Neural cell (in vitro differentiated cells): Measurements from ENCODE around the gene RAI14. TPM values are rescaled to one million over a fixed set of nuclear protein-coding genes. Genes with fewer than 3 reads are reported as not detected.

ENCODE experiments used
- H2AFZ ChIP-seq: fragments of 200-600, 300-800 bp; sonication (generic), shearing (Covaris generic); 2 replicates; pipeline ENCODE4 v1.6.0; 2014; ENCODE audit warnings: low read depth, mild to moderate bottlenecking, antibody characterized with exemption, low read length, moderate library complexity
- H3F3A ChIP-seq: fragments of 200-600 bp; shearing (Covaris generic); 2 replicates; pipeline ENCODE4 v1.6.1; 2016; ENCODE audit warnings: mild to moderate bottlenecking, moderate library complexity, mixed read lengths, antibody characterized with exemption, low read length; ENCODE audit not compliant: insufficient read depth, poor library complexity, severe bottlenecking
- H3K27ac ChIP-seq: fragments of 200-600, 300-800 bp; sonication (generic), shearing (Covaris generic); 2 replicates; pipeline ENCODE4 v1.5.1; 2014; ENCODE audit warnings: mild to moderate bottlenecking, low read length, moderate library complexity
- H3K27me3 ChIP-seq: fragments of 300-800, 200-600 bp; sonication (generic), shearing (Covaris generic); 2 replicates; pipeline ENCODE4 v1.6.0; 2014; ENCODE audit warnings: mild to moderate bottlenecking, low read depth, low read length, moderate library complexity; ENCODE audit not compliant: insufficient read depth
- H3K36me3 ChIP-seq: fragments of 300-800, 200-600 bp; sonication (generic), shearing (Covaris generic); 2 replicates; pipeline ENCODE4 v1.5.1; 2014; ENCODE audit warnings: mild to moderate bottlenecking, antibody characterized with exemption, low read length, moderate library complexity; ENCODE audit not compliant: insufficient read depth
- H3K4me2 ChIP-seq: fragments of 300-800, 200-600 bp; sonication (generic), shearing (Covaris generic); 2 replicates; pipeline ENCODE4 v1.6.0; 2014; ENCODE audit warnings: mild to moderate bottlenecking, low read length
- H3K4me3 ChIP-seq: fragments of 300-800, 200-600 bp; sonication (generic), shearing (Covaris generic); 2 replicates; pipeline ENCODE4 v1.5.1; 2014; ENCODE audit warnings: mild to moderate bottlenecking, low read length, moderate library complexity
- H3K79me2 ChIP-seq: fragments of 200-600 bp; shearing (Covaris generic); replicated peaks from 2 replicates; pipeline ENCODE4 v1.6.0; 2014; ENCODE audit warnings: mild to moderate bottlenecking, low read length, moderate library complexity; ENCODE audit not compliant: insufficient read depth
- H3K9ac ChIP-seq: fragments of 300-800, 200-600 bp; sonication (generic), shearing (Covaris generic); 2 replicates; pipeline ENCODE4 v1.6.1; 2016; ENCODE audit warnings: mild to moderate bottlenecking, low read length, mixed read lengths
- H3K9me2 ChIP-seq: fragments of 200-600 bp; shearing (Covaris generic); 2 replicates; pipeline ENCODE4 v1.6.1; 2016; ENCODE audit warnings: mild to moderate bottlenecking, low read length, mixed read lengths; ENCODE audit not compliant: insufficient read depth
- H3K9me3 ChIP-seq: fragments of 200-600, 300-800 bp; sonication (generic), shearing (Covaris generic); 2 replicates; pipeline ENCODE4 v1.6.1; 2016; ENCODE audit warnings: mild to moderate bottlenecking, mixed run types, low read length, moderate library complexity, mixed read lengths
- H4K20me1 ChIP-seq: fragments of 200-600 bp; shearing (Covaris generic); 2 replicates; pipeline ENCODE4 v1.6.1; 2016; ENCODE audit warnings: mild to moderate bottlenecking, mixed run types; ENCODE audit not compliant: insufficient read depth
- EP300 ChIP-seq: fragments of 450-650 bp; conservative IDR thresholded peaks from 2 replicates; pipeline ENCODE4 v1.6.1; 2014; ENCODE audit warnings: antibody characterized with exemption, mild to moderate bottlenecking, moderate library complexity; ENCODE audit not compliant: poor library complexity, severe bottlenecking
- EZH2 ChIP-seq: fragments of 200-600, 300-800 bp; shearing (Covaris generic), sonication (generic); IDR thresholded peaks from 2 replicates; pipeline ENCODE4 v1.6.1; 2014; ENCODE audit warnings: antibody characterized with exemption, low read length, borderline replicate concordance, mild to moderate bottlenecking; ENCODE audit not compliant: insufficient read depth, poor library complexity, severe bottlenecking
- MXI1 ChIP-seq: fragments of 450-650 bp; conservative IDR thresholded peaks from 2 replicates; pipeline ENCODE4 v1.6.1; 2014; ENCODE audit warnings: antibody characterized with exemption, mild to moderate bottlenecking; ENCODE audit not compliant: poor library complexity, severe bottlenecking
- POLR2AphosphoS5 ChIP-seq: IDR thresholded peaks from 2 replicates; pipeline ENCODE4 v1.6.1; 2012
- RAD21 ChIP-seq: fragments of 450-650 bp; conservative IDR thresholded peaks from 2 replicates; pipeline ENCODE4 v1.6.1; 2014; ENCODE audit warnings: antibody characterized with exemption, mild to moderate bottlenecking, moderate library complexity
- SMC3 ChIP-seq: fragments of 450-650 bp; conservative IDR thresholded peaks from 2 replicates; pipeline ENCODE4 v1.6.1; 2014; ENCODE audit warnings: antibody characterized with exemption, mild to moderate bottlenecking, moderate library complexity; ENCODE audit not compliant: poor library complexity
- TAF1 ChIP-seq: IDR thresholded peaks from 2 replicates; pipeline ENCODE4 v1.6.1; 2012; ENCODE audit warnings: low read depth
- polyA plus RNA-seq: library from polyadenylated mRNA; depleted of rRNA; stranded (reverse); fragments of >200 nt; gene quantifications from 2 replicates; pipeline ENCODE4 v1.2.3, GENCODE V29; 2014
- TF ChIP-seq, protein P1 (sequence below): IDR thresholded peaks from 2 replicates; pipeline ENCODE4 v1.6.1; 2012; ENCODE audit warnings: borderline replicate concordance
- TF ChIP-seq, protein P2 (sequence below): fragments of 450-650 bp; IDR thresholded peaks from 2 replicates; pipeline ENCODE4 v1.5.1; 2014; ENCODE audit warnings: antibody characterized with exemption, mild to moderate bottlenecking, moderate library complexity; ENCODE audit not compliant: poor library complexity, severe bottlenecking

RAI14 gene
- polyA plus RNA-seq, 1 donor from 2014 or later = 7.8 TPM

DNA sequence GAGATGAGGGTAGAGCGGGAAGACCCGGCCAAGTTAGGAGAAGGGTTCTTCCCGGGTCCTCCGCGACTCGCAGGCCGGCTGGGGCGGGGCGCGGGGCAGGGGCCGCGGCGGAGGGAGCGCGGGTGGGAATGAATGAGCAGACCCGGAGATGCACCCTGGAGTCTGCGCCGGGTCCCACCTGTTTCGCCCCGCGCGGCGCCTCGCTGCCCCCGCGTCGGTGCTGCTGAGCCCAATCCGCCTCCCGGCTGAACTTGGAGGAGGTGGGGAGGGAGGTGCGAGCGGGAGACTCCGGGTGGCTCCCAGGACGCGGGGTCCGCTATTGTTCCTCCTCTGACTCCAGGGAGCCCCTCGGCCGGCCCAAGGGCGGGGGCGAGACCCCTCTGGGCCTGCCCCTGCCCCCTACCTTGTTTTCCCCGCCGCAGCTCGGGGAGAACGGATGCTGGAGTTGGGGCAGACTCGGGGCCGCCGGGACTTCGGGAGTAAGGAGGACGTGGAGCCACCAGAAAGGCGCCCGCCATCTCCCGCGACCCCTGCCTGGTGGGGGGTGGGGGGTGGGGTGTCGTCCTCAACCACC is 659 bp downstream of the RAI14 start:
- no peaks in the 10 kb centered on the region for H3K36me3 ChIP-seq
- peak overlapping the region; percentile 71 for H3K9ac ChIP-seq
- no peaks in the 10 kb centered on the region for H4K20me1 ChIP-seq
- H3K9me3 ChIP-seq = no peaks in the 10 kb centered on the region
- peak; percentile 70 for TF ChIP-seq TAF1
- no peak for TF ChIP-seq EZH2
- peaks cover 13% of the 10 kb centered on the region for H3F3A ChIP-seq
- no peaks in the 10 kb centered on the region for H3K27me3 ChIP-seq
- peak overlapping the region; percentile 91 for H3K4me3 ChIP-seq
- peaks cover 30% of the 10 kb centered on the region for H3K79me2 ChIP-seq
- H3K9me2 ChIP-seq = no peaks in the 10 kb centered on the region
- peak overlapping the region; percentile 64 for H3K4me2 ChIP-seq
- peak overlapping the region; percentile 57 for H2AFZ ChIP-seq
- H3K27ac ChIP-seq = no peak overlapping the region

DNA sequence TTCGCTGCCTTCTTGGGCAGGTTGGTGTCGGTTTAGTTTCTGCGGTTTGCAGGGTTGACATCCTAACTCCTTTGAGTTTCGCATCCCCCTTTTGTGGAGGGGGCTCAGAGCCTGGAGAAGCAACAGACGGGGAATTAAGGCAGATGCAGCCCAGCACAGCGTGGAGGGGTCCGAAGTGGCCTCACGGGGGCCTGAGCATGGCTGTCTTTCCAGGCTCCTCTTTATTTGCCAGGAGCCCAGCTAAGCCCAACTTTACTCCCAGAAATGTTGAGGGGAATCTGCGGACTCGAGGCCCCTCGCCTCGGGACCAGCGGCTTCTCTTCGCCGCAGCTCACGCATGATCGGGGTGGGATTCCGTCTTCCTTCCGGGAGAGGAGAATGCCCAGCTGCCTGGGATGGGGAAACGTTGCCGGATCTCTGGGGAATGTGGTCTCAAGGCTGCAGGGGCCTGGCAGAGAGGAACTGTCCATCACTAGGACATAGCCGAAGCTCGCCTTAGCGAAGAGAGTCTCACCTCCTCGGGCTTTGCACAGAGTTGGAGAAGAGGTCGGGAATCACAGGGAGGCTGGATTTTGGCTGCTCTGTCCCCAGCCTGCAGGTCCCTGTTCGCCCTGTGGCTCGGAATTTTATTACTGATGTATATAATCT is 1.3 kb downstream of the RAI14 start:
- H2AFZ ChIP-seq = peak overlapping the region; percentile 47

DNA sequence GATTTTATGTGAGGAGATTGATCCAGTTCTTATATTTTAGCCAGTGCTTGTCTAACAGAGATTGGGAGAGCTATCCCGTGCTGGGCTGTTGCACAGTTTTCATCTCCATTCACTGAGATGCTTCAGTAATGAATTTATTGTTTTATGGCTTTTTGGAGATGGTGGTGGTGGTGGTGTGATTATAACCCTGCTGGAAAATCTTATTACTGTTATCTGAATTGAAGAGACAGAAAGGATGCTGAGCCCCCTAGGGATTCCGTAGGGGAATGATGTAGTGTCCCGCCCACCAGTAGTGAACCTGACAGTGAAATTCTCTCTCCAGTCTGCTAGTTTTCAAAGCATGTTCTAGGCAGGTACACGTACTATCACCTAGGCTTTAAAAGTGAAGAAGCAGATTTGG is 1.9 kb downstream of the RAI14 start:
- TF ChIP-seq SMC3 (no peak), EZH2 (no peak), MXI1 (no peak), EP300 (no peak), TAF1 (no peak), RAD21 (no peak), POLR2AphosphoS5 (no peak)
- TF ChIP-seq, protein P1, sequence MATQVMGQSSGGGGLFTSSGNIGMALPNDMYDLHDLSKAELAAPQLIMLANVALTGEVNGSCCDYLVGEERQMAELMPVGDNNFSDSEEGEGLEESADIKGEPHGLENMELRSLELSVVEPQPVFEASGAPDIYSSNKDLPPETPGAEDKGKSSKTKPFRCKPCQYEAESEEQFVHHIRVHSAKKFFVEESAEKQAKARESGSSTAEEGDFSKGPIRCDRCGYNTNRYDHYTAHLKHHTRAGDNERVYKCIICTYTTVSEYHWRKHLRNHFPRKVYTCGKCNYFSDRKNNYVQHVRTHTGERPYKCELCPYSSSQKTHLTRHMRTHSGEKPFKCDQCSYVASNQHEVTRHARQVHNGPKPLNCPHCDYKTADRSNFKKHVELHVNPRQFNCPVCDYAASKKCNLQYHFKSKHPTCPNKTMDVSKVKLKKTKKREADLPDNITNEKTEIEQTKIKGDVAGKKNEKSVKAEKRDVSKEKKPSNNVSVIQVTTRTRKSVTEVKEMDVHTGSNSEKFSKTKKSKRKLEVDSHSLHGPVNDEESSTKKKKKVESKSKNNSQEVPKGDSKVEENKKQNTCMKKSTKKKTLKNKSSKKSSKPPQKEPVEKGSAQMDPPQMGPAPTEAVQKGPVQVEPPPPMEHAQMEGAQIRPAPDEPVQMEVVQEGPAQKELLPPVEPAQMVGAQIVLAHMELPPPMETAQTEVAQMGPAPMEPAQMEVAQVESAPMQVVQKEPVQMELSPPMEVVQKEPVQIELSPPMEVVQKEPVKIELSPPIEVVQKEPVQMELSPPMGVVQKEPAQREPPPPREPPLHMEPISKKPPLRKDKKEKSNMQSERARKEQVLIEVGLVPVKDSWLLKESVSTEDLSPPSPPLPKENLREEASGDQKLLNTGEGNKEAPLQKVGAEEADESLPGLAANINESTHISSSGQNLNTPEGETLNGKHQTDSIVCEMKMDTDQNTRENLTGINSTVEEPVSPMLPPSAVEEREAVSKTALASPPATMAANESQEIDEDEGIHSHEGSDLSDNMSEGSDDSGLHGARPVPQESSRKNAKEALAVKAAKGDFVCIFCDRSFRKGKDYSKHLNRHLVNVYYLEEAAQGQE = no peak
- TF ChIP-seq, protein P2, sequence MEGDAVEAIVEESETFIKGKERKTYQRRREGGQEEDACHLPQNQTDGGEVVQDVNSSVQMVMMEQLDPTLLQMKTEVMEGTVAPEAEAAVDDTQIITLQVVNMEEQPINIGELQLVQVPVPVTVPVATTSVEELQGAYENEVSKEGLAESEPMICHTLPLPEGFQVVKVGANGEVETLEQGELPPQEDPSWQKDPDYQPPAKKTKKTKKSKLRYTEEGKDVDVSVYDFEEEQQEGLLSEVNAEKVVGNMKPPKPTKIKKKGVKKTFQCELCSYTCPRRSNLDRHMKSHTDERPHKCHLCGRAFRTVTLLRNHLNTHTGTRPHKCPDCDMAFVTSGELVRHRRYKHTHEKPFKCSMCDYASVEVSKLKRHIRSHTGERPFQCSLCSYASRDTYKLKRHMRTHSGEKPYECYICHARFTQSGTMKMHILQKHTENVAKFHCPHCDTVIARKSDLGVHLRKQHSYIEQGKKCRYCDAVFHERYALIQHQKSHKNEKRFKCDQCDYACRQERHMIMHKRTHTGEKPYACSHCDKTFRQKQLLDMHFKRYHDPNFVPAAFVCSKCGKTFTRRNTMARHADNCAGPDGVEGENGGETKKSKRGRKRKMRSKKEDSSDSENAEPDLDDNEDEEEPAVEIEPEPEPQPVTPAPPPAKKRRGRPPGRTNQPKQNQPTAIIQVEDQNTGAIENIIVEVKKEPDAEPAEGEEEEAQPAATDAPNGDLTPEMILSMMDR = no peak
- H3K27ac ChIP-seq = no peak overlapping the region
- H3K36me3 ChIP-seq = no peaks in the 10 kb centered on the region
- H2AFZ ChIP-seq = no peak overlapping the region
- H3K27me3 ChIP-seq = no peaks in the 10 kb centered on the region
- H3K79me2 ChIP-seq = peaks cover 42% of the 10 kb centered on the region
- H3K9me3 ChIP-seq = no peaks in the 10 kb centered on the region
- peak overlapping the region; percentile 91 for H3K4me3 ChIP-seq
- H3K4me2 ChIP-seq = peak overlapping the region; percentile 64
- peaks cover 13% of the 10 kb centered on the region for H3F3A ChIP-seq
- H3K9me2 ChIP-seq = no peaks in the 10 kb centered on the region
- H3K9ac ChIP-seq = peak overlapping the region; percentile 71
- no peaks in the 10 kb centered on the region for H4K20me1 ChIP-seq

More for the DNA sequence above, 1.3 kb downstream of the RAI14 start:
- Histone ChIP-seq H3K27ac (no peak overlapping the region), H3K9me3 (no peaks in the 10 kb centered on the region), H3K79me2 (peaks cover 36% of the 10 kb centered on the region), H3K4me3 (peak overlapping the region; percentile 91), H3K9ac (peak overlapping the region; percentile 71), H3K27me3 (no peaks in the 10 kb centered on the region), H3F3A (peaks cover 13% of the 10 kb centered on the region), H3K9me2 (no peaks in the 10 kb centered on the region), H3K4me2 (peak overlapping the region; percentile 64), H4K20me1 (no peaks in the 10 kb centered on the region), H3K36me3 (no peaks in the 10 kb centered on the region)
- TF ChIP-seq MXI1 (peak; percentile 48), TAF1 (no peak)
